SU-DHL-6 (cell line): ENCODE results near the gene ANKRD28.

ENCODE experiments used
- H2AFZ ChIP-seq: fragments of 200-600 bp; sonication (generic); 2 replicates; pipeline ENCODE4 v1.6.1; 2014; ENCODE audit warnings: low read depth, mild to moderate bottlenecking, moderate library complexity, mixed read lengths, antibody characterized with exemption, low read length; ENCODE audit not compliant: severe bottlenecking
- H3F3A ChIP-seq: fragments of 200-600 bp; shearing (Covaris generic); 2 replicates; pipeline ENCODE4 v1.6.0; 2016; ENCODE audit warnings: antibody characterized with exemption, mild to moderate bottlenecking; ENCODE audit not compliant: insufficient read depth
- H3K27ac ChIP-seq: fragments of 200-600 bp; sonication (generic); 2 replicates; pipeline ENCODE4 v1.5.1; 2016; ENCODE audit warnings: low read depth, mild to moderate bottlenecking, low read length, moderate library complexity, mixed read lengths
- H3K27me3 ChIP-seq: fragments of 200-600 bp; sonication (generic), shearing (Covaris generic); 2 replicates; pipeline ENCODE4 v1.6.0; 2014; ENCODE audit warnings: mild to moderate bottlenecking, low read length
- H3K36me3 ChIP-seq: fragments of 200-600 bp; sonication (generic); 2 replicates; pipeline ENCODE4 v1.6.1; 2014; ENCODE audit warnings: mild to moderate bottlenecking, low read length, mixed read lengths
- H3K4me2 ChIP-seq: fragments of 300-600, 200-600 bp; shearing (Covaris generic), sonication (generic); 2 replicates; pipeline ENCODE4 v1.6.0; 2014; ENCODE audit warnings: low read length, low read depth, mild to moderate bottlenecking; ENCODE audit not compliant: poor library complexity, severe bottlenecking
- H3K4me3 ChIP-seq: fragments of 200-600 bp; sonication (generic); 2 replicates; pipeline ENCODE4 v1.5.1; 2014; ENCODE audit warnings: antibody characterized with exemption, low read length, mild to moderate bottlenecking, mixed read lengths; ENCODE audit not compliant: insufficient read depth, poor library complexity, severe bottlenecking
- H3K79me2 ChIP-seq: fragments of 200-600 bp; sonication (generic); 2 replicates; pipeline ENCODE4 v1.6.1; 2014; ENCODE audit warnings: mild to moderate bottlenecking, low read length, moderate library complexity; ENCODE audit not compliant: insufficient read depth
- H3K9ac ChIP-seq: fragments of 200-600 bp; sonication (generic); 2 replicates; pipeline ENCODE4 v1.7.0; 2014; ENCODE audit warnings: mild to moderate bottlenecking, low read length
- H3K9me2 ChIP-seq: fragments of 200-600 bp; sonication (generic); replicated peaks from 2 replicates; pipeline ENCODE4 v1.6.1; 2014; ENCODE audit warnings: low read length; ENCODE audit not compliant: insufficient read depth
- H3K9me3 ChIP-seq: fragments of 200-600 bp; sonication (generic); 2 replicates; pipeline ENCODE4 v1.6.1; 2014; ENCODE audit warnings: low read length, mixed read lengths; ENCODE audit not compliant: insufficient read depth
- H4K20me1 ChIP-seq: fragments of 200-600 bp; sonication (generic); 2 replicates; pipeline ENCODE4 v1.6.1; 2014; ENCODE audit warnings: low read depth, mild to moderate bottlenecking, antibody characterized with exemption, low read length, moderate library complexity, mixed read lengths
- CTCF ChIP-seq: fragments of 200-600 bp; sonication (generic); IDR thresholded peaks from one replicate; pipeline ENCODE4 v1.5.1; 2017; ENCODE audit warnings: antibody characterized with exemption, mild to moderate bottlenecking, low read length, moderate library complexity; ENCODE audit not compliant: insufficient read depth, poor library complexity, severe bottlenecking
- EZH2phosphoT487 ChIP-seq: fragments of 200-600 bp; sonication (generic), shearing (Covaris generic); conservative IDR thresholded peaks from 2 replicates; pipeline ENCODE4 v1.6.1; 2018; ENCODE audit warnings: mild to moderate bottlenecking, antibody characterized with exemption, low read length, moderate library complexity, mixed read lengths

The ANKRD28 gene

GRCh38 chr3:15771444-15771843 is 26.3 kb downstream of the ANKRD28 start:
- no peaks in the 10 kb centered on the region for H3K9me2 ChIP-seq
- H3K79me2 ChIP-seq: peaks cover 30% of the 10 kb centered on the region
- H3K4me3 ChIP-seq: no peak overlapping the region
- no peaks in the 10 kb centered on the region for H3K36me3 ChIP-seq
- no peaks in the 10 kb centered on the region for H3K27me3 ChIP-seq
- H4K20me1 ChIP-seq: no peaks in the 10 kb centered on the region; the same call in 1 of the 2 replicates
- no peak overlapping the region for H3K27ac ChIP-seq
- H3F3A ChIP-seq: no peaks in the 10 kb centered on the region
- no peak overlapping the region for H3K9ac ChIP-seq
- H3K4me2 ChIP-seq: no peak overlapping the region
- no peak overlapping the region for H2AFZ ChIP-seq
- TF ChIP-seq CTCF (no peak), EZH2phosphoT487 (no peak)
- no peaks in the 10 kb centered on the region for H3K9me3 ChIP-seq

- no peaks in the 10 kb centered on the region for H3F3A ChIP-seq
- H3K27me3 ChIP-seq: no peaks in the 10 kb centered on the region
- no peak overlapping the region for H3K4me2 ChIP-seq
- H3K36me3 ChIP-seq: peaks cover 5% of the 10 kb centered on the region; the same call in 1 of the 2 replicates
- H2AFZ ChIP-seq: no peak overlapping the region
- H3K9me2 ChIP-seq: no peaks in the 10 kb centered on the region
- H4K20me1 ChIP-seq: no peaks in the 10 kb centered on the region
- H3K79me2 ChIP-seq: peaks cover 30% of the 10 kb centered on the region
- no peak overlapping the region for H3K4me3 ChIP-seq
- no peaks in the 10 kb centered on the region for H3K9me3 ChIP-seq
- no peak overlapping the region for H3K9ac ChIP-seq
- no peak overlapping the region for H3K27ac ChIP-seq
- TF ChIP-seq EZH2phosphoT487: no peak
- TF ChIP-seq CTCF: no peak
Measured at GRCh38 chr3:15769256-15769915, 28.4 kb downstream of the ANKRD28 start.

- peaks cover 7% of the 10 kb centered on the region; the same call in 1 of the 2 replicates for H3K36me3 ChIP-seq
- H4K20me1 ChIP-seq: no peaks in the 10 kb centered on the region
- no peak overlapping the region for H3K4me2 ChIP-seq
- no peak overlapping the region for H2AFZ ChIP-seq
- no peaks in the 10 kb centered on the region for H3K27me3 ChIP-seq
- no peak overlapping the region for H3K27ac ChIP-seq
- no peaks in the 10 kb centered on the region for H3F3A ChIP-seq
- no peaks in the 10 kb centered on the region for H3K9me3 ChIP-seq
- H3K4me3 ChIP-seq: no peak overlapping the region
- no peak overlapping the region for H3K9ac ChIP-seq
- H3K9me2 ChIP-seq: no peaks in the 10 kb centered on the region
- H3K79me2 ChIP-seq: peaks cover 29% of the 10 kb centered on the region
- no peak for TF ChIP-seq EZH2phosphoT487
- no peak for TF ChIP-seq CTCF
Measured at GRCh38 chr3:15768421-15769255, 29.1 kb downstream of the ANKRD28 start.
